ELF-1 (cell line): ENCODE data around the gene TBC1D32.
"Not testable (repeated sequence)": the region's sequence is repeated elsewhere in the genome, so short reads cannot be mapped to it uniquely, and the experiment has no call there.

Experiments
- DNase-seq: peaks from one replicate; pipeline ENCODE4 v3.0.0-alpha.2; 2016; ENCODE audit warnings: low read depth, low spot score

The TBC1D32 gene

GRCh38 chr6:121333196-121333595 lies 1.1 kb downstream of the TBC1D32 start:
- no peak for DNase-seq

- DNase-seq, result no peak
Measured at GRCh38 chr6:121330516-121330915, 3.8 kb downstream of the TBC1D32 start.

- DNase-seq, result no peak
Measured at GRCh38 chr6:121321282-121321681, 13.0 kb downstream of the TBC1D32 start.

GRCh38 chr6:121319603-121320002 lies 14.7 kb downstream of the TBC1D32 start:
- DNase-seq, result no peak

- DNase-seq, result peak; percentile 25
Measured at GRCh38 chr6:121319112-121319553, 15.1 kb downstream of the TBC1D32 start.

GRCh38 chr6:121314381-121315112 lies 19.7 kb downstream of the TBC1D32 start:
- no peak for DNase-seq

- DNase-seq, result not testable (repeated sequence)
Measured at GRCh38 chr6:121311814-121312213, 22.5 kb downstream of the TBC1D32 start.

- no peak for DNase-seq
Measured at GRCh38 chr6:121310495-121310894, 23.8 kb downstream of the TBC1D32 start.

GRCh38 chr6:121309768-121310469 lies 24.4 kb downstream of the TBC1D32 start:
- no peak for DNase-seq

GRCh38 chr6:121305957-121306607 lies 28.2 kb downstream of the TBC1D32 start:
- no peak for DNase-seq

- DNase-seq, result no peak
Measured at GRCh38 chr6:121302882-121303281, 31.4 kb downstream of the TBC1D32 start.

- not testable (repeated sequence) for DNase-seq
Measured at GRCh38 chr6:121301156-121301555, 33.1 kb downstream of the TBC1D32 start.

- DNase-seq, result no peak
Measured at GRCh38 chr6:121297694-121298093, 36.6 kb downstream of the TBC1D32 start.

- no peak for DNase-seq
Measured at GRCh38 chr6:121285041-121285440, 49.2 kb downstream of the TBC1D32 start.

GRCh38 chr6:121274666-121275295 lies 59.5 kb downstream of the TBC1D32 start:
- DNase-seq, result no peak

- no peak for DNase-seq
Measured at GRCh38 chr6:121263742-121264141, 70.5 kb downstream of the TBC1D32 start.

GRCh38 chr6:121260651-121261102 lies 73.6 kb downstream of the TBC1D32 start:
- peak; percentile 12 for DNase-seq

- no peak for DNase-seq
Measured at GRCh38 chr6:121247386-121247785, 86.9 kb downstream of the TBC1D32 start.

GRCh38 chr6:121242386-121242785 lies 91.9 kb downstream of the TBC1D32 start:
- no peak for DNase-seq

GRCh38 chr6:121237859-121238258 lies 96.4 kb downstream of the TBC1D32 start:
- no peak for DNase-seq

GRCh38 chr6:121236984-121237383 lies 97.3 kb downstream of the TBC1D32 start:
- no peak for DNase-seq

- DNase-seq, result no peak
Measured at GRCh38 chr6:121235386-121235785, 98.9 kb downstream of the TBC1D32 start.
